Measurements from ENCODE around the gene LRMDA.

DNA sequence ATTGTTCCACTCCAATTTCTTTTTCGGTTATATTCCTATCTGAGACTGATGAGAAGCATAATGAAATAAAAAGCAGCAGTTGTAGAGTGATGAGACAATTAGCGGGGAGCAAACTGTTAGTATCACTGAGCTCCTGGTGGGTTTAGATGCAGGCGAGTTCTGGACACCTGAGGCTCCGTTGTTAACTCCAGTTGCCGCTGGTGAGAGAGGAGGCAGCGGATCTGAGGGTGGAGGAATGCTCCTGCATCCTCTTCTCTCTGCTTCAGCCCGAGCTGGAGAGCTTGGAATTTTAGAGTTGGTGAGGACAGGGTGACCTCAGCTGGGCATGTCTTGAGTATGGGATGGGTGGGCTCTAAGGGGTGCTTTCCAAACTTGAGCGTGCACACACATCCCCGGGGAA lies 31.4 kb downstream of the LRMDA start:
- TF ChIP-seq, protein P1, sequence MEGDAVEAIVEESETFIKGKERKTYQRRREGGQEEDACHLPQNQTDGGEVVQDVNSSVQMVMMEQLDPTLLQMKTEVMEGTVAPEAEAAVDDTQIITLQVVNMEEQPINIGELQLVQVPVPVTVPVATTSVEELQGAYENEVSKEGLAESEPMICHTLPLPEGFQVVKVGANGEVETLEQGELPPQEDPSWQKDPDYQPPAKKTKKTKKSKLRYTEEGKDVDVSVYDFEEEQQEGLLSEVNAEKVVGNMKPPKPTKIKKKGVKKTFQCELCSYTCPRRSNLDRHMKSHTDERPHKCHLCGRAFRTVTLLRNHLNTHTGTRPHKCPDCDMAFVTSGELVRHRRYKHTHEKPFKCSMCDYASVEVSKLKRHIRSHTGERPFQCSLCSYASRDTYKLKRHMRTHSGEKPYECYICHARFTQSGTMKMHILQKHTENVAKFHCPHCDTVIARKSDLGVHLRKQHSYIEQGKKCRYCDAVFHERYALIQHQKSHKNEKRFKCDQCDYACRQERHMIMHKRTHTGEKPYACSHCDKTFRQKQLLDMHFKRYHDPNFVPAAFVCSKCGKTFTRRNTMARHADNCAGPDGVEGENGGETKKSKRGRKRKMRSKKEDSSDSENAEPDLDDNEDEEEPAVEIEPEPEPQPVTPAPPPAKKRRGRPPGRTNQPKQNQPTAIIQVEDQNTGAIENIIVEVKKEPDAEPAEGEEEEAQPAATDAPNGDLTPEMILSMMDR (conservative IDR thresholded peaks at IDR 0.05; ENCODE audit: low read depth, low read length), result no peak
- TF ChIP-seq EZH2 (IDR thresholded peaks at IDR 0.05; ENCODE audit: borderline replicate concordance, low read depth, low read length, poor library complexity, severe bottlenecking), result no peak
